Vagina (tissue), 2 donors: ENCODE results near the gene MAB21L2. TPM values are rescaled to one million over a fixed set of nuclear protein-coding genes. Genes with fewer than 3 reads are reported as not detected.

Experiments
- DNase-seq, 2 donors: peaks; one replicate each; pipeline ENCODE4 v3.0.0-alpha.2; 2017; ENCODE audit errors: extremely low spot score in 2 of 2
- H3K27ac ChIP-seq: fragments of 200-600 bp; sonication (generic); one replicate; pipeline ENCODE4 v1.5.1; 2019
- H3K27me3 ChIP-seq: fragments of 200-600 bp; sonication (generic); one replicate; pipeline ENCODE4 v1.5.1; 2019
- H3K36me3 ChIP-seq, 2 donors: fragments of 200-600 bp; sonication (generic); one replicate each; pipeline ENCODE4 v1.5.1; 2017 to 2019
- H3K4me1 ChIP-seq: fragments of 200-600 bp; sonication (generic); one replicate; pipeline ENCODE4 v1.5.1; 2019
- H3K4me3 ChIP-seq, 2 donors: fragments of 200-600 bp; sonication (generic); 1 replicate in 1 of 2; 2 replicates in 1 of 2; pipeline ENCODE4 v1.5.1; 2016 to 2019
- H3K9me3 ChIP-seq: fragments of 200-600 bp; sonication (generic); one replicate; pipeline ENCODE4 v1.5.1; 2019
- POLR2A ChIP-seq, 2 donors: fragments of 450-650 bp; IDR thresholded peaks; one replicate each; pipeline ENCODE4 v1.6.1; 2017; ENCODE audit warnings: antibody characterized with exemption in 2 of 2, mild to moderate bottlenecking in 2 of 2, moderate library complexity in 2 of 2
- POLR2AphosphoS5 ChIP-seq, 2 donors: sonication (generic); formaldehyde crosslinking; IDR thresholded peaks; one replicate each; pipeline ENCODE4 v1.9.0; 2017; ENCODE audit warnings: antibody characterized with exemption in 2 of 2, mild to moderate bottlenecking in 2 of 2, low read depth in 1 of 2; ENCODE audit not compliant: insufficient read depth in 1 of 2
- intact Hi-C: fragments of 100-400 bp; cut with DNase I; formaldehyde crosslinking; loops from one replicate; pipeline ENCODE4 v1.15.1; 2023
- total RNA-seq: library from RNA; depleted of rRNA; stranded (reverse); fragments of >200 nt; gene quantifications from one replicate; pipeline ENCODE4 v1.2.3, GENCODE V29; 2016
- TF ChIP-seq, protein P1 (sequence below), 3 experiments: fragments of 450-650 bp in 2 of 3; fragments of 200-600 bp in 1 of 3; sonication (generic) in 1 of 3; IDR thresholded peaks; one replicate each; pipeline ENCODE4 v1.5.1; 2017 to 2019; ENCODE audit warnings: antibody characterized with exemption in 3 of 3, mild to moderate bottlenecking in 2 of 3, moderate library complexity in 2 of 3

MAB21L2 gene
- total RNA-seq, 1 donor from 2014 or later: 0.25 TPM

DNA sequence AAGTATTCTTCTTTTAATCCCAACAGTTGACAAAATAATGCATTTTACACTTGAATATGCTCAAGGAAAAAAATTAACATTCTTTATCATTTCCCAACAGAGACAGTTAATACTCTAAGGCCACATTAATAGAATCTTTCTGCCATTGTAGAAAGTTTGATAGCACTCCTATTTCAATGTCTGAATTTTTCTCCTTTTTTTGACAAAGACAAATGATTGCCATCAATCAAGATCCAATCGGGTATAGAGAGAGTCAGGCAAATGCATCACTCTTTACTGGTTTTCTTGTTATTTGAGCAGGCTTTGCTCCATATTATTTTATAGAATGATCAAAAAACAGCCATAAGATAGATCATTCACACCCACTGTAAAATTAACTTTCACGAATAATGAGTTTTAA, 46.1 kb downstream of the MAB21L2 start:
- DNase-seq: no peak
- no peak for TF ChIP-seq POLR2A (IDR thresholded peaks at IDR 0.05)
- TF ChIP-seq POLR2AphosphoS5 (IDR thresholded peaks at IDR 0.05; ENCODE audit: insufficient read depth in 1 of 2, low read depth in 1 of 2): no peak
- TF ChIP-seq, protein P1, sequence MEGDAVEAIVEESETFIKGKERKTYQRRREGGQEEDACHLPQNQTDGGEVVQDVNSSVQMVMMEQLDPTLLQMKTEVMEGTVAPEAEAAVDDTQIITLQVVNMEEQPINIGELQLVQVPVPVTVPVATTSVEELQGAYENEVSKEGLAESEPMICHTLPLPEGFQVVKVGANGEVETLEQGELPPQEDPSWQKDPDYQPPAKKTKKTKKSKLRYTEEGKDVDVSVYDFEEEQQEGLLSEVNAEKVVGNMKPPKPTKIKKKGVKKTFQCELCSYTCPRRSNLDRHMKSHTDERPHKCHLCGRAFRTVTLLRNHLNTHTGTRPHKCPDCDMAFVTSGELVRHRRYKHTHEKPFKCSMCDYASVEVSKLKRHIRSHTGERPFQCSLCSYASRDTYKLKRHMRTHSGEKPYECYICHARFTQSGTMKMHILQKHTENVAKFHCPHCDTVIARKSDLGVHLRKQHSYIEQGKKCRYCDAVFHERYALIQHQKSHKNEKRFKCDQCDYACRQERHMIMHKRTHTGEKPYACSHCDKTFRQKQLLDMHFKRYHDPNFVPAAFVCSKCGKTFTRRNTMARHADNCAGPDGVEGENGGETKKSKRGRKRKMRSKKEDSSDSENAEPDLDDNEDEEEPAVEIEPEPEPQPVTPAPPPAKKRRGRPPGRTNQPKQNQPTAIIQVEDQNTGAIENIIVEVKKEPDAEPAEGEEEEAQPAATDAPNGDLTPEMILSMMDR (IDR thresholded peaks at IDR 0.05): no peak
- no peaks in the 10 kb centered on the region for H3K9me3 ChIP-seq
- H3K36me3 ChIP-seq: no peaks in the 10 kb centered on the region
- no peaks in the 10 kb centered on the region for H3K4me1 ChIP-seq
- intact Hi-C loops: no loop called here
- no peak overlapping the region for H3K4me3 ChIP-seq
- H3K27ac ChIP-seq: no peak overlapping the region
- H3K27me3 ChIP-seq: no peaks in the 10 kb centered on the region

- intact Hi-C loops: no loop called here
- no peak overlapping the region for H3K27ac ChIP-seq
- no peak overlapping the region for H3K4me3 ChIP-seq
- no peak for DNase-seq
- H3K27me3 ChIP-seq: no peaks in the 10 kb centered on the region
- TF ChIP-seq, protein P1 (IDR thresholded peaks at IDR 0.05): no peak
- no peak for TF ChIP-seq POLR2A (IDR thresholded peaks at IDR 0.05)
- no peaks in the 10 kb centered on the region for H3K36me3 ChIP-seq
- H3K4me1 ChIP-seq: no peaks in the 10 kb centered on the region
- no peaks in the 10 kb centered on the region for H3K9me3 ChIP-seq
Observed at GRCh38 chr4:150632639-150633038, 50.7 kb downstream of the MAB21L2 start.
